Measurements from ENCODE around the gene SSNA1.

GRCh38 chr9:137181680-137182079 lies 6.8 kb upstream of the SSNA1 start:
- TF ChIP-seq, protein P1, sequence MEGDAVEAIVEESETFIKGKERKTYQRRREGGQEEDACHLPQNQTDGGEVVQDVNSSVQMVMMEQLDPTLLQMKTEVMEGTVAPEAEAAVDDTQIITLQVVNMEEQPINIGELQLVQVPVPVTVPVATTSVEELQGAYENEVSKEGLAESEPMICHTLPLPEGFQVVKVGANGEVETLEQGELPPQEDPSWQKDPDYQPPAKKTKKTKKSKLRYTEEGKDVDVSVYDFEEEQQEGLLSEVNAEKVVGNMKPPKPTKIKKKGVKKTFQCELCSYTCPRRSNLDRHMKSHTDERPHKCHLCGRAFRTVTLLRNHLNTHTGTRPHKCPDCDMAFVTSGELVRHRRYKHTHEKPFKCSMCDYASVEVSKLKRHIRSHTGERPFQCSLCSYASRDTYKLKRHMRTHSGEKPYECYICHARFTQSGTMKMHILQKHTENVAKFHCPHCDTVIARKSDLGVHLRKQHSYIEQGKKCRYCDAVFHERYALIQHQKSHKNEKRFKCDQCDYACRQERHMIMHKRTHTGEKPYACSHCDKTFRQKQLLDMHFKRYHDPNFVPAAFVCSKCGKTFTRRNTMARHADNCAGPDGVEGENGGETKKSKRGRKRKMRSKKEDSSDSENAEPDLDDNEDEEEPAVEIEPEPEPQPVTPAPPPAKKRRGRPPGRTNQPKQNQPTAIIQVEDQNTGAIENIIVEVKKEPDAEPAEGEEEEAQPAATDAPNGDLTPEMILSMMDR (IDR thresholded peaks at IDR 0.05) = no peak
- no peak for TF ChIP-seq POLR2A (IDR thresholded peaks at IDR 0.05)
- no peak for TF ChIP-seq EP300 (IDR thresholded peaks at IDR 0.05)

Measured in ovary (tissue), 3 donors.